OCI-LY7 (cell line): ENCODE results near the gene MCF2L2. TPM values are rescaled to one million over a fixed set of nuclear protein-coding genes. Genes with fewer than 3 reads are reported as not detected.
"Not testable (repeated sequence)": the region's sequence is repeated elsewhere in the genome, so short reads cannot be mapped to it uniquely, and the experiment has no call there.

Experiments used
- BruUV-seq: library from RNA; stranded (reverse); fragments of 400-500 nt; replicated peaks from 2 replicates; lab custom pipeline; 2021; lab: Mats Ljungman, UMichigan
- CTCF ChIA-PET: fragments of 300-600 bp; sonication (Branson Sonifier 250); formaldehyde crosslinking; loops from one replicate; lab custom pipeline; 2022; ENCODE audit warnings: antibody characterized with exemption; ENCODE audit not compliant: unreplicated experiment; lab: Charles Lee
- POLR2A ChIA-PET: fragments of 300-600 bp; sonication (Branson Sonifier 250); formaldehyde crosslinking; loops from one replicate; lab custom pipeline; 2022; ENCODE audit warnings: antibody characterized with exemption; lab: Charles Lee
- DNase-seq: peaks from one replicate; pipeline ENCODE4 v3.0.0-alpha.2; 2015; ENCODE audit warnings: low spot score
- H2AFZ ChIP-seq: fragments of 200-600 bp; sonication (generic), shearing (Covaris generic); 2 replicates; pipeline ENCODE4 v1.6.1; 2014; ENCODE audit warnings: mild to moderate bottlenecking, antibody characterized with exemption, low read length, moderate library complexity
- H3K27ac ChIP-seq: fragments of 200-600 bp; sonication (generic); 2 replicates; pipeline ENCODE4 v1.5.1; 2014; ENCODE audit warnings: mixed run types, low read depth, mild to moderate bottlenecking, moderate library complexity, low read length, inconsistent platforms; ENCODE audit not compliant: poor library complexity, severe bottlenecking
- H3K36me3 ChIP-seq: fragments of 200-600 bp; sonication (generic); 2 replicates; pipeline ENCODE4 v1.6.1; 2014; ENCODE audit warnings: mild to moderate bottlenecking, antibody characterized with exemption, low read length, moderate library complexity, mixed read lengths; ENCODE audit not compliant: insufficient read depth
- H3K4me1 ChIP-seq: fragments of 200-600 bp; sonication (generic); 2 replicates; pipeline ENCODE4 v1.5.1; 2014; ENCODE audit warnings: mild to moderate bottlenecking, low read length; ENCODE audit not compliant: insufficient read depth, poor library complexity, severe bottlenecking
- H3K4me2 ChIP-seq: fragments of 200-600 bp; sonication (generic); 2 replicates; pipeline ENCODE4 v1.6.1; 2014; ENCODE audit warnings: mild to moderate bottlenecking, low read length
- H3K4me3 ChIP-seq: fragments of 200-600 bp; sonication (generic); 2 replicates; pipeline ENCODE4 v1.5.1; 2014; ENCODE audit warnings: mild to moderate bottlenecking, low read depth, low read length; ENCODE audit not compliant: poor library complexity, severe bottlenecking
- H3K79me2 ChIP-seq: fragments of 200-600 bp; sonication (generic); 2 replicates; pipeline ENCODE4 v1.6.1; 2016; ENCODE audit warnings: low read depth, mild to moderate bottlenecking, low read length, moderate library complexity, mixed read lengths; ENCODE audit not compliant: insufficient read depth
- H3K9me2 ChIP-seq: fragments of 200-600 bp; sonication (generic); 2 replicates; pipeline ENCODE4 v1.6.1; 2016; ENCODE audit warnings: mild to moderate bottlenecking, low read length, mixed read lengths; ENCODE audit not compliant: insufficient read depth
- H3K9me3 ChIP-seq: fragments of 200-600 bp; sonication (generic); 2 replicates; pipeline ENCODE4 v1.6.1; 2014; ENCODE audit warnings: mild to moderate bottlenecking, mixed run types, low read length, mixed read lengths
- H4K20me1 ChIP-seq: fragments of 200-600 bp; sonication (generic); 2 replicates; pipeline ENCODE4 v1.6.1; 2014; ENCODE audit warnings: mild to moderate bottlenecking, antibody characterized with exemption, low read length, moderate library complexity, mixed read lengths; ENCODE audit not compliant: insufficient read depth
- EZH2phosphoT487 ChIP-seq: fragments of 200-600 bp; sonication (generic); IDR thresholded peaks from 2 replicates; pipeline ENCODE4 v1.6.1; 2018; ENCODE audit warnings: low read depth, borderline replicate concordance, mild to moderate bottlenecking, mixed run types, antibody characterized with exemption, low read length, moderate library complexity, mixed read lengths
- intact Hi-C: fragments of 100-400 bp; cut with micrococcal nuclease; formaldehyde crosslinking; loops from one replicate; pipeline ENCODE4 v1.10.0; 2022; ENCODE audit not compliant: unreplicated experiment
- total RNA-seq, 2 experiments: library from RNA; depleted of rRNA in 1 of 2; stranded (reverse); fragments of >200 nt in 1 of 2; shearing (Covaris generic) in 1 of 2; gene quantifications; 2 replicates each; pipeline ENCODE4 v1.2.3, GENCODE V29; 2014 to 2022
- TF ChIP-seq, protein P1 (sequence below): fragments of 200-600 bp; sonication (generic); conservative IDR thresholded peaks from 2 replicates; pipeline ENCODE4 v1.5.1; 2014; ENCODE audit warnings: mild to moderate bottlenecking, antibody characterized with exemption, low read length, moderate library complexity, mixed read lengths

Gene MCF2L2
- total RNA-seq, 2 experiments from 2014 or later = 6.6 to 8.0 TPM

DNA sequence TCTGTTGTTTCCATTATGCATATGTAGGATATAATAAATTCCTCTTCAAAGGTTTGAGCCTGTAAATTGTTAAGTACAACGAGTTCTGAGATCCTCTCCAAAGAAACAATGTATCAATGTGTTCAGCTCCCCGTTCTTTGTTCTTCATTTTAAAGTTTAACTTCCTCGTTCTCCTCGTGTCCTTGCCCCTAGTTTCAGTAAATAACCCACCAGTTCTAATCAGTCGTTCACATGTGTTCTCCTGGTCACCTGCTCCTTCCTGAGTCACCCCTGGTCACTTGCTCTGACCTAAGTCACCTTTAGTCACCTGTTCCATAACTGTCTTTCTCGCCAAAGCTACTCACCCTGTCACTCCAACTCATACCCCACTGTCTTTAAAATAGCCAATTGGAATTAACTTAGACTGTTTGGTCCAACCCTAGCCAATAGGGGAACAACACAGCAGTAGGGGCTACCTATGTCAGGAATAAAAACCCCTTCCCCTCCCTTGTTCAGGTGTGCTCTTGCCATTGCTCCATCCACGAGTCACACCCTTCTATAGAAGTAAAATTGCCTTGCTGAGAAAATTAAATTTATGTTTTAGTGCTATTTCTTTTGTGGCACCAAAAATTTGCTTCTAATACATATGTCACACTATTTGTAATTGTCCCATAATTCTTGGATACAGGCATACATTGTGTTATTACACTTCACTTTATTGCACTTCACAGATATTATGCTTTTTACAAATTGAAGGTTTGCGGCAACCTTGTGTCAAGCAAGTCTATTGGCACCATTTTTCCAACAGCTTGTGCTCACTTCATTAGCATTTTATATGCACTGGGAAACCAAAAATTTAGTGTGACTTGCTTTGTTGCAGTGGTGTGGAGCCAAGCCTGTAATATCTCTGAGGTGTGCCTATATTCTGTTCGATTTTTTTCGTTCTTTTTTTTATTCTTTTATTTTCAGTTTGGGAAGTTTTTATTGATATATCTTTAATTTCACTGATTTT is 15.3 kb upstream of the MCF2L2 start:
- POLR2A ChIA-PET = interaction anchor here (0.5 to 1.2 kb wide), 3 partner anchors 10 to 350 kb away, joined by 3 to 4 read pairs (median 4); partner anchors contain the start of gene MCF2L2
- no peak overlapping the region for H3K4me2 ChIP-seq
- no peaks in the 10 kb centered on the region for H4K20me1 ChIP-seq
- peaks cover 8% of the 10 kb centered on the region for H3K4me1 ChIP-seq
- no peak overlapping the region for H2AFZ ChIP-seq
- H3K36me3 ChIP-seq = no peaks in the 10 kb centered on the region
- no peaks in the 10 kb centered on the region for H3K9me2 ChIP-seq
- no peak overlapping the region for H3K27ac ChIP-seq
- no peak for DNase-seq
- H3K9me3 ChIP-seq = peaks cover 26% of the 10 kb centered on the region
- H3K79me2 ChIP-seq = no peaks in the 10 kb centered on the region
- no TSS peak for BruUV-seq
- TF ChIP-seq, protein P1, sequence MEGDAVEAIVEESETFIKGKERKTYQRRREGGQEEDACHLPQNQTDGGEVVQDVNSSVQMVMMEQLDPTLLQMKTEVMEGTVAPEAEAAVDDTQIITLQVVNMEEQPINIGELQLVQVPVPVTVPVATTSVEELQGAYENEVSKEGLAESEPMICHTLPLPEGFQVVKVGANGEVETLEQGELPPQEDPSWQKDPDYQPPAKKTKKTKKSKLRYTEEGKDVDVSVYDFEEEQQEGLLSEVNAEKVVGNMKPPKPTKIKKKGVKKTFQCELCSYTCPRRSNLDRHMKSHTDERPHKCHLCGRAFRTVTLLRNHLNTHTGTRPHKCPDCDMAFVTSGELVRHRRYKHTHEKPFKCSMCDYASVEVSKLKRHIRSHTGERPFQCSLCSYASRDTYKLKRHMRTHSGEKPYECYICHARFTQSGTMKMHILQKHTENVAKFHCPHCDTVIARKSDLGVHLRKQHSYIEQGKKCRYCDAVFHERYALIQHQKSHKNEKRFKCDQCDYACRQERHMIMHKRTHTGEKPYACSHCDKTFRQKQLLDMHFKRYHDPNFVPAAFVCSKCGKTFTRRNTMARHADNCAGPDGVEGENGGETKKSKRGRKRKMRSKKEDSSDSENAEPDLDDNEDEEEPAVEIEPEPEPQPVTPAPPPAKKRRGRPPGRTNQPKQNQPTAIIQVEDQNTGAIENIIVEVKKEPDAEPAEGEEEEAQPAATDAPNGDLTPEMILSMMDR = no peak
- TF ChIP-seq EZH2phosphoT487 = no peak
- intact Hi-C loops = no loop called here
- H3K4me3 ChIP-seq = no peak overlapping the region
- CTCF ChIA-PET = no interaction called here

DNA sequence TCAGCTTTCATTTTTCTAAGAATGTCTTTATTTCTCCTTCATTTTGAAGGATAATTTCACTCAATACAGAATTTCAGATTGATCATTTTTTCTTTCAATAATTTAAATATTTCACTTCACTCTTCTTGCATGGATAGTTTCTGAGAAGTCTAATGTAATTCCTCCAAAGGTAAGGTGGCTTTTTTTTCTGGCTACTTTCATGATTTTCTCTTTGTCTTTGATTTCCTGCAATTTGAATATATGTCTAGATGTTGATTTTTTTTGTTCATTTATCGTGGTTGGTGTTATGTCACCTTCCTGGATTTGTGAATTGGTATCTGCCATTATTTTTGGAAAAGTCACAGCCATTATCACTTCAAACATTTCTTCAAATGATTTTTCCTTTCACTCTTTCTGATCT is 14.6 kb upstream of the MCF2L2 start:
- no peak overlapping the region for H3K27ac ChIP-seq
- POLR2A ChIA-PET = interaction anchor here (1.0 to 1.2 kb wide), 2 partner anchors 9 to 15 kb away, joined by 3 to 4 read pairs; partner anchors contain the start of gene MCF2L2
- no peak for DNase-seq
- no peaks in the 10 kb centered on the region for H3K79me2 ChIP-seq
- no peaks in the 10 kb centered on the region for H4K20me1 ChIP-seq
- H3K36me3 ChIP-seq = no peaks in the 10 kb centered on the region
- TF ChIP-seq EZH2phosphoT487 = no peak
- TF ChIP-seq, protein P1 = no peak
- H3K4me3 ChIP-seq = no peak overlapping the region
- CTCF ChIA-PET = no interaction called here
- no peaks in the 10 kb centered on the region for H3K9me2 ChIP-seq
- no peak overlapping the region for H3K4me2 ChIP-seq
- intact Hi-C loops = no loop called here
- no TSS peak for BruUV-seq
- peaks cover 1% of the 10 kb centered on the region for H3K4me1 ChIP-seq
- no peak overlapping the region for H2AFZ ChIP-seq
- H3K9me3 ChIP-seq = peaks cover 26% of the 10 kb centered on the region

GRCh38 chr3:183440521-183440920 is 12.1 kb upstream of the MCF2L2 start:
- H3K27ac ChIP-seq, CTCF ChIA-PET, BruUV-seq, intact Hi-C loops, H3K79me2 ChIP-seq, H3K4me2 ChIP-seq, H3K36me3 ChIP-seq, H3K4me3 ChIP-seq, H3K9me2 ChIP-seq, H2AFZ ChIP-seq, H4K20me1 ChIP-seq, DNase-seq: not testable (repeated sequence)
- POLR2A ChIA-PET = interaction anchor here (0.7 to 1.4 kb wide), 4 partner anchors 7 to 178 kb away, joined by 3 to 5 read pairs (median 4); no protein-coding TSS in a partner anchor
- peaks cover 26% of the 10 kb centered on the region for H3K9me3 ChIP-seq
- H3K4me1 ChIP-seq = peaks cover 13% of the 10 kb centered on the region
